Left kidney (tissue), 2 donors: ENCODE data around the gene TLCD3B. TPM values are rescaled to one million over a fixed set of nuclear protein-coding genes. Genes with fewer than 3 reads are reported as not detected.
"Not testable (repeated sequence)": the region's sequence is repeated elsewhere in the genome, so short reads cannot be mapped to it uniquely, and the experiment has no call there.

Experiments
- DNase-seq: peaks from one replicate; pipeline ENCODE4 v3.0.0-alpha.2; 2013
- polyA plus RNA-seq: library from polyadenylated mRNA; unstranded; fragments of 120-200 nt; gene quantifications from one replicate; pipeline ENCODE4 v1.2.1, GENCODE V29; 2013; ENCODE audit not compliant: insufficient read length

The TLCD3B gene
- polyA plus RNA-seq, 1 donor, result 1.2 TPM

GRCh38 chr16:30063278-30063892 is 32.3 kb upstream of the TLCD3B start:
- DNase-seq, result no peak

- no peak for DNase-seq
These were observed 29.9 kb upstream of the TLCD3B start for GRCh38 chr16:30060836-30061554.

GRCh38 chr16:30060346-30060745 is 29.3 kb upstream of the TLCD3B start:
- DNase-seq, result no peak

GRCh38 chr16:30054959-30055553 is 24.0 kb upstream of the TLCD3B start:
- no peak for DNase-seq

GRCh38 chr16:30054451-30054850 is 23.4 kb upstream of the TLCD3B start:
- no peak for DNase-seq

GRCh38 chr16:30053376-30054015 is 22.4 kb upstream of the TLCD3B start:
- no peak for DNase-seq

- DNase-seq, result peak; percentile 89
These were observed 21.8 kb upstream of the TLCD3B start for GRCh38 chr16:30052671-30053372.

- no peak for DNase-seq
These were observed 20.4 kb upstream of the TLCD3B start for GRCh38 chr16:30051518-30051917.

GRCh38 chr16:30049871-30050270 is 18.8 kb upstream of the TLCD3B start:
- no peak for DNase-seq

GRCh38 chr16:30046588-30046987 is 15.5 kb upstream of the TLCD3B start:
- DNase-seq, result no peak

- DNase-seq, result no peak
These were observed 15.1 kb upstream of the TLCD3B start for GRCh38 chr16:30046178-30046577.

- DNase-seq, result no peak
These were observed 10.8 kb upstream of the TLCD3B start for GRCh38 chr16:30041841-30042240.

GRCh38 chr16:30040690-30041089 is 9.6 kb upstream of the TLCD3B start:
- not testable (repeated sequence) for DNase-seq

- no peak for DNase-seq
These were observed 9.2 kb upstream of the TLCD3B start for GRCh38 chr16:30040221-30040620.

- no peak for DNase-seq
These were observed 2.2 kb upstream of the TLCD3B start for GRCh38 chr16:30033270-30033669.

GRCh38 chr16:30032083-30032819 is 1.2 kb upstream of the TLCD3B start:
- peak; percentile 78 for DNase-seq

GRCh38 chr16:30031477-30031918 is 427 bp upstream of the TLCD3B start:
- DNase-seq, result no peak

- DNase-seq, result no peak
These were observed 923 bp downstream of the TLCD3B start for GRCh38 chr16:30030011-30030685.

- DNase-seq, result peak; percentile 31
These were observed 2.5 kb downstream of the TLCD3B start for GRCh38 chr16:30028438-30029076.
